GM18505 (cell line): ENCODE data around the gene DTYMK.

Experiments used
- ATAC-seq: cut with Tn5 transposase; IDR thresholded peaks from one replicate; pipeline ENCODE4 v1.9.1; 2021; ENCODE audit not compliant: unreplicated experiment
- POLR2A ChIP-seq: IDR thresholded peaks from 4 replicates; pipeline ENCODE4 v1.6.1; 2011; ENCODE audit warnings: borderline replicate concordance; ENCODE audit not compliant: insufficient read depth, insufficient read length; ENCODE audit errors: extremely low read depth

The DTYMK gene

DNA sequence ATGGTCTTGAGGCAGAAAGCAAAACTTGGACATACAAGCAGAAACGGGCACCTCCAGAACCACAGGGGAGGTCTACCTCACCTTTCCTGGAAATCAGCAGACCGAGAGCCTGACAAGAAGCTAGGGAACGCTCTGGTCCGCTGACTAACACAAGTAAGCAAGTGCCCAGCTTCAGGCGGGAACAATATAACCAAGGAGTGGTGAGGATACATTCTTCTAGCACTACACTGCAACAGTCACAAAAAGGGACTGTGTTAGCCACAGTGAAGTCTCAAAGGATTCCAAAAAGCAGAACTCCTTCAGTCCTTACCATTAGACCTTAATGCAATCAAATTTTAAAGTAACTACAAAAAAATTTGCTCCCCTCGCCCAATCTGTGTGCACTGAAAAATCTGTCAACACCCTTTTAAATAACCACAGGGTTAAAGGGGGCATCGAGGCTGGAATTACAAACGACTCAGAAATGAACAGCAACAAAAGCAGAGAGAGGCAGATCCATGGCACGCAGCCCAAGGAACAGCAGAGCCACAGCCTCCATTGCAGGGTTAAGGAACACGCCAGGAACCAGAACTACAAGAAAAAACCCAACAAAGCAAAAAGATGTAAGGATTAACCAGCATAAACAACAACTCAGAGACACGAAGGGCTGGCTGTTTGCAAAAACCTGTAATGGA is 56.7 kb downstream of the DTYMK start:
- ATAC-seq = no peak
- no peak for TF ChIP-seq POLR2A

- no peak for TF ChIP-seq POLR2A
- no peak for ATAC-seq
Measured at GRCh38 chr2:241627675-241628074, 58.9 kb downstream of the DTYMK start.
